Esophagus squamous epithelium (tissue), 4 donors: Measurements from ENCODE around the gene ATPAF2.
"Not testable (repeated sequence)": the region's sequence is repeated elsewhere in the genome, so short reads cannot be mapped to it uniquely, and the experiment has no call there.

Experiments used
- CTCF ChIP-seq, 6 experiments: fragments of 450-650 bp in 4 of 6; fragments of 200-600 bp in 2 of 6; sonication (generic) in 2 of 6; IDR thresholded peaks; one replicate each; pipeline ENCODE4 v1.5.1; 2016 to 2019; ENCODE audit warnings: antibody characterized with exemption in 6 of 6, mild to moderate bottlenecking in 4 of 6, moderate library complexity in 4 of 6
- POLR2A ChIP-seq, 4 donors: fragments of 450-650 bp; IDR thresholded peaks; one replicate each; pipeline ENCODE4 v1.6.1; 2017; ENCODE audit warnings: antibody characterized with exemption in 4 of 4, mild to moderate bottlenecking in 4 of 4, moderate library complexity in 3 of 4

- not testable (repeated sequence) for TF ChIP-seq CTCF, POLR2A (IDR thresholded peaks at IDR 0.05)
Measured at GRCh38 chr17:17995887-17996286, 43.1 kb downstream of the ATPAF2 start.
